Smooth muscle cell (in vitro differentiated cells): ENCODE data around the gene TRPM3. TPM values are rescaled to one million over a fixed set of nuclear protein-coding genes. Genes with fewer than 3 reads are reported as not detected.

ENCODE experiments used
- DNase-seq: peaks from one replicate; lab custom pipeline; 2025; ENCODE audit not compliant: unreplicated experiment; lab: John Stamatoyannopoulos, UW
- H2AFZ ChIP-seq: fragments of 200-600 bp; sonication (generic); 2 replicates; pipeline ENCODE4 v1.6.0; 2016; ENCODE audit warnings: antibody characterized with exemption, low read depth, mild to moderate bottlenecking
- H3F3A ChIP-seq: fragments of 200-600 bp; sonication (generic); 2 replicates; pipeline ENCODE4 v1.6.0; 2017; ENCODE audit warnings: antibody characterized with exemption, low read depth
- H3K27ac ChIP-seq: fragments of 200-600 bp; sonication (generic); 2 replicates; pipeline ENCODE4 v1.5.1; 2016; ENCODE audit warnings: low read depth, mild to moderate bottlenecking
- H3K27me3 ChIP-seq: fragments of 200-600 bp; sonication (generic); 2 replicates; pipeline ENCODE4 v1.6.1; 2016; ENCODE audit warnings: low read depth, mild to moderate bottlenecking
- H3K36me3 ChIP-seq: fragments of 200-600 bp; sonication (generic); 2 replicates; pipeline ENCODE4 v1.5.1; 2016; ENCODE audit warnings: low read depth
- H3K4me1 ChIP-seq: fragments of 200-600 bp; sonication (generic); 2 replicates; pipeline ENCODE4 v1.5.1; 2016; ENCODE audit warnings: low read depth
- H3K4me2 ChIP-seq: fragments of 200-600 bp; sonication (generic); 2 replicates; pipeline ENCODE4 v1.6.0; 2016; ENCODE audit warnings: mild to moderate bottlenecking
- H3K4me3 ChIP-seq: fragments of 200-600 bp; sonication (generic); 2 replicates; pipeline ENCODE4 v1.5.1; 2016; ENCODE audit warnings: mild to moderate bottlenecking
- H3K79me2 ChIP-seq: fragments of 200-600 bp; sonication (generic); 2 replicates; pipeline ENCODE4 v1.6.0; 2016; ENCODE audit warnings: low read depth, mild to moderate bottlenecking
- H3K9ac ChIP-seq: fragments of 200-600 bp; sonication (generic); 2 replicates; pipeline ENCODE4 v1.6.0; 2016; ENCODE audit warnings: low read depth
- H3K9me3 ChIP-seq: fragments of 200-600 bp; sonication (generic); replicated peaks from 2 replicates; pipeline ENCODE4 v1.5.1; 2016; ENCODE audit warnings: low read depth
- H4K20me1 ChIP-seq: fragments of 200-600 bp; sonication (generic); 2 replicates; pipeline ENCODE4 v1.6.0; 2016; ENCODE audit warnings: low read depth
- WGBS: methylation state at CpG from one replicate; pipeline ENCODE4 v1.1.7; 2016; ENCODE audit warnings: low lambda C conversion rate; 5-methylcytosine and 5-hydroxymethylcytosine counted together
- polyA plus RNA-seq: library from polyadenylated mRNA; unstranded; fragments of >200 nt; fragmentation: Nextera tagmentation; extraction: Ambion mirVana; gene quantifications from 2 replicates; pipeline ENCODE4 v1.2.1, GENCODE V29; 2016
- total RNA-seq: library from RNA; depleted of rRNA; stranded (reverse); fragments of >200 nt; gene quantifications from 2 replicates; pipeline ENCODE4 v1.2.3, GENCODE V29; 2014
- TF ChIP-seq, protein P1 (sequence below): fragments of 200-600 bp; sonication (generic); IDR thresholded peaks from 2 replicates; pipeline ENCODE4 v1.5.1; 2017; ENCODE audit warnings: borderline replicate concordance, mild to moderate bottlenecking, antibody characterized with exemption; ENCODE audit not compliant: insufficient read depth, poor library complexity, severe bottlenecking

Gene TRPM3
- total and polyA plus RNA-seq, 2 experiments from 2014 or later, result not detected

DNA sequence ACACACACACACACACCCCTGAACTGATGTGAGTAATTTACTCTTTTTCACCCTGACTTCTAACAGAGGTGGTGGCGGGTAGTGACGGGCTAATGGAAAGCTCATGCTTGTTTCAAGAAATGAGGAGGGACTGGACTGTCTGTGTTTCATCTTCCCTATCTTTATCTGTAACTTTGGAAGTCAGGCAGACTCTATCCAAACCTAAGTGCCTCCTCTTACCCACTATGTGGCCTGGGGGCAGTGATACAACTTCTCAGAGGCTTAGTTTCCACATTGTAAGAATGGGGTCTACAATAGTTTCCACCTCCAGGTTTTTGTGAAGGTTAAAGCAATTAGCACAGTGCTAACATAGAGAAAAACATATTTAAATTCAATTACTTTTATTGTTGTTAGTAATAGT lies 5.9 kb upstream of the TRPM3 start:
- H3K79me2 ChIP-seq, result no peaks in the 10 kb centered on the region
- no peak overlapping the region for H3K9ac ChIP-seq

DNA sequence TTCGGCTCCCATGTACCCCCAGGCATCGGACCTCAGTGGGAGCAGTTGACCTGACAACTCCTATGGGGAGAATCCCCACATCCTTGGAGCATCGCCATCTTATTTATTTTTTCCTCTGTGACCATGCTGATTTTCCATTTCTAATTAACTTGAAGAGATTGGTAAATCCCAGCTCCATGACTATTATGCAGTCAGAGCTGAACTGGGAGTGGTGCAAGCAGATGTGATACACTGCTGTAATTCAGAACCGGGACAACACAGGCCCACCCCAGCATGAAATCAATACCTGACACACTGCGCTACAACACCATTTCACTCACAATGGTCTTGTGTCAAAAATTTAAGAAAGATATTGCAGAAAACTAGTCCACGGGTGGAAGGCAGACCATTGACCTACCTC lies 1.0 kb upstream of the TRPM3 start:
- no peak for DNase-seq
- no peaks in the 10 kb centered on the region for H3K36me3 ChIP-seq
- WGBS, result 78% methylated on average over 6 of the region's 6 CpGs
- H3K27me3 ChIP-seq, result peaks cover 37% of the 10 kb centered on the region
- no peak overlapping the region for H3K4me2 ChIP-seq
- no peaks in the 10 kb centered on the region for H3K9me3 ChIP-seq
- H3F3A ChIP-seq, result no peaks in the 10 kb centered on the region
- TF ChIP-seq, protein P1, sequence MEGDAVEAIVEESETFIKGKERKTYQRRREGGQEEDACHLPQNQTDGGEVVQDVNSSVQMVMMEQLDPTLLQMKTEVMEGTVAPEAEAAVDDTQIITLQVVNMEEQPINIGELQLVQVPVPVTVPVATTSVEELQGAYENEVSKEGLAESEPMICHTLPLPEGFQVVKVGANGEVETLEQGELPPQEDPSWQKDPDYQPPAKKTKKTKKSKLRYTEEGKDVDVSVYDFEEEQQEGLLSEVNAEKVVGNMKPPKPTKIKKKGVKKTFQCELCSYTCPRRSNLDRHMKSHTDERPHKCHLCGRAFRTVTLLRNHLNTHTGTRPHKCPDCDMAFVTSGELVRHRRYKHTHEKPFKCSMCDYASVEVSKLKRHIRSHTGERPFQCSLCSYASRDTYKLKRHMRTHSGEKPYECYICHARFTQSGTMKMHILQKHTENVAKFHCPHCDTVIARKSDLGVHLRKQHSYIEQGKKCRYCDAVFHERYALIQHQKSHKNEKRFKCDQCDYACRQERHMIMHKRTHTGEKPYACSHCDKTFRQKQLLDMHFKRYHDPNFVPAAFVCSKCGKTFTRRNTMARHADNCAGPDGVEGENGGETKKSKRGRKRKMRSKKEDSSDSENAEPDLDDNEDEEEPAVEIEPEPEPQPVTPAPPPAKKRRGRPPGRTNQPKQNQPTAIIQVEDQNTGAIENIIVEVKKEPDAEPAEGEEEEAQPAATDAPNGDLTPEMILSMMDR, result no peak
- no peaks in the 10 kb centered on the region for H4K20me1 ChIP-seq
- no peak overlapping the region for H3K4me3 ChIP-seq
- H3K4me1 ChIP-seq, result peaks cover 39% of the 10 kb centered on the region
- no peak overlapping the region for H3K27ac ChIP-seq
- no peaks in the 10 kb centered on the region for H3K79me2 ChIP-seq
- H3K9ac ChIP-seq, result no peak overlapping the region
- H2AFZ ChIP-seq, result no peak overlapping the region

More for the DNA sequence above, 5.9 kb upstream of the TRPM3 start:
- peaks cover 28% of the 10 kb centered on the region for H3K4me1 ChIP-seq
- H3K36me3 ChIP-seq, result no peaks in the 10 kb centered on the region
- TF ChIP-seq, protein P1, result no peak
- no peaks in the 10 kb centered on the region for H4K20me1 ChIP-seq
- 77% methylated on average over 2 of the region's 2 CpGs for WGBS
- DNase-seq, result no peak
- H3K27me3 ChIP-seq, result peaks cover 7% of the 10 kb centered on the region
- H3K27ac ChIP-seq, result no peak overlapping the region
- no peak overlapping the region for H3K4me2 ChIP-seq
- no peaks in the 10 kb centered on the region for H3F3A ChIP-seq
- no peak overlapping the region for H2AFZ ChIP-seq
- no peak overlapping the region for H3K4me3 ChIP-seq
- H3K9me3 ChIP-seq, result no peaks in the 10 kb centered on the region

DNA sequence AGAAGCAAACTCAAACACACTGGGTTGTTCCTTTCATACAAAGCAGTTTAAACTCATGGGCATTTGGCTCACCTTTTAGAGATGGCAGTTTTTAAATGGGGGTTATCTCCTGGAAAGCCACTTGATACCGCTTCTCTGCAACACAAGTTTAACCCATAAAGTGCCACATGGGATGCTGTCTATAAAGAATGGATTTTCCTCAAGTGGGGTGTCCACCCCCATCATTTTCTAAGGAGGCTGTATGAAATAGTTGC lies 528 bp upstream of the TRPM3 start:
- TF ChIP-seq, protein P1, result no peak
- H2AFZ ChIP-seq, result no peak overlapping the region
- no peak overlapping the region for H3K9ac ChIP-seq
- DNase-seq, result no peak
- peak overlapping the region; percentile 79 for H3K4me2 ChIP-seq
- no peak overlapping the region for H3K27ac ChIP-seq
- peaks cover 39% of the 10 kb centered on the region for H3K4me1 ChIP-seq
- H3K4me3 ChIP-seq, result no peak overlapping the region
- no peaks in the 10 kb centered on the region for H4K20me1 ChIP-seq
- peaks cover 37% of the 10 kb centered on the region for H3K27me3 ChIP-seq
- WGBS, result 7% methylated on average over 1 of the region's 1 CpG
- no peaks in the 10 kb centered on the region for H3K9me3 ChIP-seq
- no peaks in the 10 kb centered on the region for H3K79me2 ChIP-seq
- no peaks in the 10 kb centered on the region for H3K36me3 ChIP-seq
- H3F3A ChIP-seq, result no peaks in the 10 kb centered on the region

DNA sequence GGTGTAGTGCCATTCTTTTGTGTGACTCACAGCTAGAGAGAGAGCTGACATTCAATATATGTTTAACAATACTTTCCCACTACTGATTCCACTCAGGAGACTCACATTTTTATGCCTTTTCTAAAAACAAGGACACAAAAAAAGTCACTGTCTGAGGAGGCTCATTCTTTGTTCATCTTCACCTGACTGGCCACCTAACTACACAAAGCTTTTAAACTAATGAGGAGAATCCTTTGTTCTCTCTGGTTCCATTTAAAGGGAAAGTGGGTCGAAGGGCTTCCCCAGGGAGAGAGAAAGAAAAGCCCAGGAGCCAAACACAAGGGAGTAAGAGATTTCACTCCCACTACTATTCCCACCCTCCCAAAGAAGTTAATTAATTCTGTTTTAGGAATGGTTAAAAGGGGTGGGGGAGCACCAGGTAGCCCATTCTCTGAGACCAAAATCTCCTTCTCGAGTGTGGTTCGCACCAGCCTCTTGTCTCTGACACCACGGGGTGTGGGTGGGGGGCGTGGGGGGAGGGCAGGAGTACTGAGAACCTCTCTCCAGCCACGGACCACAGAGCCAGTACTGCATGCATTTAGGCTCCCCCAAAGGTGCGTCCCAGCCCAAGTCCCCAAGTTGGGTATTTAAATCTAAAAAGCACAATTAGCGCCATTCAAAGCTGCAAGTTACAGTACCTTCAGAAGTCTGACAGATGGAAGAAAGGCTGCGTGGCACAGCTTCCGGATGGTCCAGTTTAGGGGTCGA lies 747 bp downstream of the TRPM3 start:
- Histone ChIP-seq H4K20me1 (no peaks in the 10 kb centered on the region), H3K9ac (no peak overlapping the region), H3K27me3 (peaks cover 37% of the 10 kb centered on the region), H3K4me2 (peak overlapping the region; percentile 79), H3K9me3 (no peaks in the 10 kb centered on the region), H3K4me3 (peak overlapping the region; percentile 33), H3K36me3 (no peaks in the 10 kb centered on the region), H3K4me1 (peaks cover 39% of the 10 kb centered on the region), H2AFZ (no peak overlapping the region), H3F3A (no peaks in the 10 kb centered on the region), H3K79me2 (no peaks in the 10 kb centered on the region), H3K27ac (no peak overlapping the region)
- 2% methylated on average over 11 of the region's 11 CpGs for WGBS
- no peak for DNase-seq
- TF ChIP-seq, protein P1, result no peak
